HepG2 (cell line): Measurements from ENCODE around the gene EFCAB11. TPM values are rescaled to one million over a fixed set of nuclear protein-coding genes. Genes with fewer than 3 reads are reported as not detected.

Experiments
- HMG20B ChIP-seq: conservative IDR thresholded peaks from 2 replicates; pipeline ENCODE4 v1.6.1; 2016; ENCODE audit warnings: missing genetic modification reagents, missing compliant biosample characterization
- polyA plus RNA-seq, 8 experiments: library from polyadenylated mRNA; depleted of rRNA in 3 of 8; stranded (reverse) in 7 of 8; unstranded in 1 of 8; fragments of >200 nt; fragmentation: Illumina TruSeq in 4 of 8; extraction: Trizol in 4 of 8; gene quantifications; 2 replicates each; pipeline versions ENCODE4 v1.2.1 to v1.2.3, GENCODE V29; 2011 to 2016; ENCODE audit warnings: low read depth in 4 of 8, missing spikeins in 1 of 8, mixed read lengths in 1 of 8; ENCODE audit not compliant: insufficient read depth in 1 of 8
- total RNA-seq, 5 experiments: library from RNA; depleted of rRNA; stranded (reverse); fragments of >200 nt; fragmentation: Illumina TruSeq; extraction: Trizol; gene quantifications; 2 replicates each; pipeline ENCODE4 v1.2.3, GENCODE V29; 2016; ENCODE audit warnings: low read depth in 1 of 5
- TF ChIP-seq, protein P1 (sequence below), 2 experiments: fragments of 450-650 bp in 1 of 2; sonication (generic) in 1 of 2; formaldehyde crosslinking in 1 of 2; IDR thresholded peaks; 2 replicates each; pipeline versions ENCODE4 v1.6.1 to v1.8.0; 2016 to 2022; ENCODE audit warnings: antibody characterized with exemption in 1 of 2, mild to moderate bottlenecking in 1 of 2, missing genetic modification reagents in 1 of 2

Gene EFCAB11
- total and polyA plus RNA-seq, 2 of the 13 experiments (the other 11 are each of a cell fraction or from before 2014, with no cell fraction given): 8.2 to 31.5 TPM

DNA sequence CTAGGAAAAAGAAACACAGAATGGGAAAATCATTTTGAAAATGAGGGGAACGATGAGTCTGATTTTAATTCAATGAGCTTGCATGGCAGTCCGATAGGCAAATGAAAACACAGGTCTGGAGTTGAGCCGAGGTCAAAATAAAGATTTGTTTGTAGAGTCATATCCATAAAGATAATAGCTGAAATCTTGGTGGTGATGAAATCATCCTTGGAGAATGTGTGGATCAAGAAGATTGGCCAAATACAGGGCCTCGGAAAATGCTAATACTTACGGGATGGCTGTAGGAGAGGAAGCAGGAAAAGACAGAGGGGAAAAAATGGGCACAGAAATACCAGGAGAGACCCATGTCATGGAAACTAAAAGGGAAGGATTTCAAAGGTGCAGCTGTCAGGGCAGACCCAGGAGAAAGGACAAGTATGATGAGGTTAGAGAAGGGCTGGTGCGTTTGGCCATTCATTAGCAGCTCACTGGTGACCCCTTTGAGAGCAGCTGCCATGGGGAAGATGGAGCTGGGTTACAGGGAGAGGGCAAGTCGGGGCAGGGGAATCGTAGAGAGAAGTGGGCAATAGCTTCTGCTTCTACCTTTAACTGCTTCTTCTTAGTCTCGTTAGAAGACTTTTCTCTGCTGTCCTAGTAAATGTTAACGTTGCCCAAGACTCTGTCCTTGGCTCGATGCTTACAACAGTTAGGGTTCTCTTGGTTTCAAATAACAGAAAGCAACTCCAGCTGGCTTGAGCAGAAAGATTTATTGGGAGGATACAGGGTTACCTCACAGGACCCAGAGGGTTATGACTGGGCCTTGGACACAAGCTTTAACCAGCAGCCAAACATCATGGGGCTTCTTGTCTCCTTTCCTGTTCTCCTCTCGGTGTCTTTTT lies 161.8 kb downstream of the EFCAB11 start (continued):
- TF ChIP-seq, protein P1, sequence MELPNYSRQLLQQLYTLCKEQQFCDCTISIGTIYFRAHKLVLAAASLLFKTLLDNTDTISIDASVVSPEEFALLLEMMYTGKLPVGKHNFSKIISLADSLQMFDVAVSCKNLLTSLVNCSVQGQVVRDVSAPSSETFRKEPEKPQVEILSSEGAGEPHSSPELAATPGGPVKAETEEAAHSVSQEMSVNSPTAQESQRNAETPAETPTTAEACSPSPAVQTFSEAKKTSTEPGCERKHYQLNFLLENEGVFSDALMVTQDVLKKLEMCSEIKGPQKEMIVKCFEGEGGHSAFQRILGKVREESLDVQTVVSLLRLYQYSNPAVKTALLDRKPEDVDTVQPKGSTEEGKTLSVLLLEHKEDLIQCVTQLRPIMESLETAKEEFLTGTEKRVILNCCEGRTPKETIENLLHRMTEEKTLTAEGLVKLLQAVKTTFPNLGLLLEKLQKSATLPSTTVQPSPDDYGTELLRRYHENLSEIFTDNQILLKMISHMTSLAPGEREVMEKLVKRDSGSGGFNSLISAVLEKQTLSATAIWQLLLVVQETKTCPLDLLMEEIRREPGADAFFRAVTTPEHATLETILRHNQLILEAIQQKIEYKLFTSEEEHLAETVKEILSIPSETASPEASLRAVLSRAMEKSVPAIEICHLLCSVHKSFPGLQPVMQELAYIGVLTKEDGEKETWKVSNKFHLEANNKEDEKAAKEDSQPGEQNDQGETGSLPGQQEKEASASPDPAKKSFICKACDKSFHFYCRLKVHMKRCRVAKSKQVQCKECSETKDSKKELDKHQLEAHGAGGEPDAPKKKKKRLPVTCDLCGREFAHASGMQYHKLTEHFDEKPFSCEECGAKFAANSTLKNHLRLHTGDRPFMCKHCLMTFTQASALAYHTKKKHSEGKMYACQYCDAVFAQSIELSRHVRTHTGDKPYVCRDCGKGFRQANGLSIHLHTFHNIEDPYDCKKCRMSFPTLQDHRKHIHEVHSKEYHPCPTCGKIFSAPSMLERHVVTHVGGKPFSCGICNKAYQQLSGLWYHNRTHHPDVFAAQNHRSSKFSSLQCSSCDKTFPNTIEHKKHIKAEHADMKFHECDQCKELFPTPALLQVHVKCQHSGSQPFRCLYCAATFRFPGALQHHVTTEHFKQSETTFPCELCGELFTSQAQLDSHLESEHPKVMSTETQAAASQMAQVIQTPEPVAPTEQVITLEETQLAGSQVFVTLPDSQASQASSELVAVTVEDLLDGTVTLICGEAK (IDR thresholded peaks at IDR 0.05): no peak
- TF ChIP-seq, protein P1 (CRISPR knock-in tag; IDR thresholded peaks at IDR 0.05): no peak
- TF ChIP-seq HMG20B (CRISPR knock-in tag): no peak
- TF ChIP-seq, all 625 proteins: peak for 0
